ENCODE data around the gene ABR. TPM values are rescaled to one million over a fixed set of nuclear protein-coding genes. Genes with fewer than 3 reads are reported as not detected.

ABR gene
- total and polyA plus RNA-seq, 2 of the 13 experiments (the other 11 are each of a cell fraction or from before 2014, with no cell fraction given): 12.4 to 40.4 TPM

DNA sequence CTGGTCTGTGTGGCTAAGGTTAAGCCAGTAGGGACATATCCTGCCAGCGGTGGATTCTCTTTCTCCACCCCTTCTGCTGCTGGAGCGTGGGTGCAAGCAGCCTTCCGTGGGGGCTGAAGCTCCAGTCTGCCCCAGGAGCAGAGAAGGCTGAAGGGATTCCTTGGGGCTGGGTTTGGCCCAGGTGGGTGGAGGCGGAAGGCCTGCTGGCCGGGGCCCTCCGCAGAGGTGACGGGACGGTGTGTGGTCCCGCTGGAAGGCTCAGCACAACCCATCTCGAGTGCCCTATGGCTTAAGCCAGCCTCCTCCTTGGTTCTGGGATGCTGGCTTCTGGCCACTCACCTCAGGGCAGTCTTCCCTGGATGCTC is 169.7 kb downstream of the ABR start:
- Histone ChIP-seq H3K9me3 (ENCODE audit: low read length) (no peaks in the 10 kb centered on the region), H3K4me3 (replicated peaks in 1 of 3; ENCODE audit: insufficient read depth in 1 of 3, low read depth in 2 of 3, low read length in 3 of 3) (no peak overlapping the region), H3K9ac (ENCODE audit: insufficient read depth, low read depth, low read length) (no peak overlapping the region), H4K20me1 (ENCODE audit: insufficient read depth, low read length) (no peaks in the 10 kb centered on the region), H3K79me2 (ENCODE audit: insufficient read depth, low read length) (no peaks in the 10 kb centered on the region), H2AFZ (ENCODE audit: low read length) (no peak overlapping the region), H3K27me3 (ENCODE audit: control insufficient read depth in 1 of 2, insufficient read depth in 2 of 2, low read length in 2 of 2) (no peaks in the 10 kb centered on the region), H3K4me1 (ENCODE audit: insufficient read depth, low read length) (no peaks in the 10 kb centered on the region), H3K4me2 (ENCODE audit: low read depth, low read length) (no peak overlapping the region), H3K27ac (ENCODE audit: extremely low read length, insufficient read depth, low read length) (no peak overlapping the region), H3K36me3 (replicated peaks in 1 of 2; ENCODE audit: control insufficient read depth in 1 of 2, insufficient read depth in 2 of 2, low read length in 2 of 2) (peaks cover 0 to 2% of the 10 kb centered on the region in 2 experiments; a peak in 3 of 5 replicates)
- intact Hi-C loops (cut with micrococcal nuclease; ENCODE audit: unreplicated experiment) (no loop called here), in situ Hi-C loops (cut with HindIII; ENCODE audit: extremely low pct_ligation_motif_present, low pct_unique_long_range_greater_than_20kb) (no loop called here)
- DNase-seq (ENCODE audit: low spot score) (no peak), FAIRE-seq (no peak), ATAC-seq (no peak)
- TF ChIP-seq ZKSCAN5 (CRISPR knock-in tag; IDR thresholded peaks at IDR 0.05) (no peak), GABPA (IDR thresholded peaks at IDR 0.05; ENCODE audit: low read depth, low read length) (0 out of 2 replicates have a peak, but pooled peaks have one; percentile 7), GABPA (CRISPR knock-in tag; IDR thresholded peaks at IDR 0.05; ENCODE audit: low read depth) (no peak), ZSCAN20 (CRISPR knock-in tag; IDR thresholded peaks at IDR 0.05; ENCODE audit: borderline replicate concordance) (no peak)
- BruUV-seq (replicated peaks): no TSS peak
- WGBS (ENCODE audit: low lambda C conversion rate): 40% methylated on average over 1 of the region's 10 CpGs
- CTCF ChIA-PET (ENCODE audit: low intra/inter-chr PET ratio, low total read pairs): no interaction called here
- POLR2A ChIA-PET: no interaction called here

DNA sequence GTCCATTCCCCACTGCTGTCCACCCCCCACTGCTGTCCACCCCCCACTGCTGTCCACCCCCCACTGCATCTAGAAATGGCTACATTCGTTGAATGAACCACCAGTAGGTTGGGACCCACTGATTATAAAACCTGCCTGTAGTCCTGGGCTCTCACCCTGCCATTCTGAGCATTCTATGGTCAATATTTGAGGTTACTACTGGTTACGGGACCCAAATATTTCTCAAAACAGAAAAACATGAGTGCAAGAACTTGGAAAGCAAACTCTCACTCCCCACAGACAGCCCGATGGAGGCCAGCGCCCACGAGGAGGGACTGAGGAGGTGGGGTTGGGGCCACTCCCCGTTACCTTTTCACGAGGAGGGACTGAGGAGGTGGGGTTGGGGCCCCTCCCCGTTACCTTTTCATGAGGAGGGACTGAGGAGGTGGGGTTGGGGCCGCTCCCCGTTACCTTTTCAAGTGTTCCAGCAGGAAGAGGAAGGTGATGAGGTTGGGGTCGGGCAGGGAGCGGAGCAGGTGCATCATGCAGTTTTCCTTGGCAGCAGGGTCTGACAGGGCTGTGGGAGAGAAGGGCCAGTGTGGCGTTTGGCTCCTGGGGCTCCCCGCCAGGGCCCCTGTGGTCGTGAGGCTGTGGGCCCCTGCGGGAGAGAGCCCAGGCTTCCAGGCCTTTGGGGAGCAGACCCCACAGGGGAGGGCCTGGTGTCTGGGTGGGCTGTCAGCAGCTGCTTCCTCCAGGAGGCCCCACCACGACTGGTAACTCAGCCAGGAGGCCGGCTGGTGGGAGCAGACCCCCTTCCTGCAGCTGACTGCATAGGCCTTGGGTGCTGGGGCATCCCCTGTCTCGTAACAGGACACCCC is 170.3 kb downstream of the ABR start:
- Histone ChIP-seq H3K27me3 (ENCODE audit: control insufficient read depth in 1 of 2, insufficient read depth in 2 of 2, low read length in 2 of 2) (no peaks in the 10 kb centered on the region), H2AFZ (ENCODE audit: low read length) (no peak overlapping the region), H3K27ac (ENCODE audit: extremely low read length, insufficient read depth, low read length) (no peak overlapping the region), H4K20me1 (ENCODE audit: insufficient read depth, low read length) (no peaks in the 10 kb centered on the region), H3K4me2 (ENCODE audit: low read depth, low read length) (no peak overlapping the region), H3K79me2 (ENCODE audit: insufficient read depth, low read length) (no peaks in the 10 kb centered on the region), H3K4me1 (ENCODE audit: insufficient read depth, low read length) (no peaks in the 10 kb centered on the region), H3K9ac (ENCODE audit: insufficient read depth, low read depth, low read length) (no peak overlapping the region), H3K36me3 (replicated peaks in 1 of 2; ENCODE audit: control insufficient read depth in 1 of 2, insufficient read depth in 2 of 2, low read length in 2 of 2) (peaks cover 0 to 2% of the 10 kb centered on the region in 2 experiments; a peak in 3 of 5 replicates), H3K4me3 (replicated peaks in 1 of 3; ENCODE audit: insufficient read depth in 1 of 3, low read depth in 2 of 3, low read length in 3 of 3) (no peak overlapping the region), H3K9me3 (ENCODE audit: low read length) (no peaks in the 10 kb centered on the region)
- ChIA-PET CTCF (ENCODE audit: low intra/inter-chr PET ratio, low total read pairs) (no interaction called here), POLR2A (no interaction called here)
- 79% methylated on average over 12 of the region's 19 CpGs for WGBS (ENCODE audit: low lambda C conversion rate)
- intact Hi-C loops (cut with micrococcal nuclease; ENCODE audit: unreplicated experiment) (no loop called here), in situ Hi-C loops (cut with HindIII; ENCODE audit: extremely low pct_ligation_motif_present, low pct_unique_long_range_greater_than_20kb) (no loop called here)
- no TSS peak for BruUV-seq (replicated peaks)
- FAIRE-seq (no peak), ATAC-seq (no peak), DNase-seq (ENCODE audit: low spot score) (no peak)
- no peak for TF ChIP-seq ZNF678 (CRISPR knock-in tag; IDR thresholded peaks at IDR 0.05)
- no peak for TF ChIP-seq ZBTB21 (CRISPR knock-in tag; IDR thresholded peaks at IDR 0.05)
- no peak for TF ChIP-seq CAMTA2 (CRISPR knock-in tag; IDR thresholded peaks at IDR 0.05; ENCODE audit: borderline replicate concordance)
- TF ChIP-seq SRSF1 (optimal IDR thresholded peaks at IDR 0.05; ENCODE audit: low read depth, low read length): no peak
- TF ChIP-seq ZNF782 (CRISPR knock-in tag; IDR thresholded peaks at IDR 0.05; ENCODE audit: borderline replicate concordance): no peak
- no peak for TF ChIP-seq ZBTB3 (CRISPR knock-in tag; IDR thresholded peaks at IDR 0.05; ENCODE audit: borderline replicate concordance, low read depth)
- TF ChIP-seq ZNF569 (CRISPR knock-in tag; IDR thresholded peaks at IDR 0.05; ENCODE audit: borderline replicate concordance): no peak
- no peak for TF ChIP-seq JARID2 (CRISPR knock-in tag; IDR thresholded peaks at IDR 0.05; ENCODE audit: insufficient replicate concordance)
- TF ChIP-seq ZNF354B (CRISPR knock-in tag; IDR thresholded peaks at IDR 0.05): no peak
- TF ChIP-seq ZNF317 (CRISPR knock-in tag; IDR thresholded peaks at IDR 0.05): no peak
- TF ChIP-seq ZNF772 (CRISPR knock-in tag; IDR thresholded peaks at IDR 0.05): no peak
- TF ChIP-seq, protein P1, sequence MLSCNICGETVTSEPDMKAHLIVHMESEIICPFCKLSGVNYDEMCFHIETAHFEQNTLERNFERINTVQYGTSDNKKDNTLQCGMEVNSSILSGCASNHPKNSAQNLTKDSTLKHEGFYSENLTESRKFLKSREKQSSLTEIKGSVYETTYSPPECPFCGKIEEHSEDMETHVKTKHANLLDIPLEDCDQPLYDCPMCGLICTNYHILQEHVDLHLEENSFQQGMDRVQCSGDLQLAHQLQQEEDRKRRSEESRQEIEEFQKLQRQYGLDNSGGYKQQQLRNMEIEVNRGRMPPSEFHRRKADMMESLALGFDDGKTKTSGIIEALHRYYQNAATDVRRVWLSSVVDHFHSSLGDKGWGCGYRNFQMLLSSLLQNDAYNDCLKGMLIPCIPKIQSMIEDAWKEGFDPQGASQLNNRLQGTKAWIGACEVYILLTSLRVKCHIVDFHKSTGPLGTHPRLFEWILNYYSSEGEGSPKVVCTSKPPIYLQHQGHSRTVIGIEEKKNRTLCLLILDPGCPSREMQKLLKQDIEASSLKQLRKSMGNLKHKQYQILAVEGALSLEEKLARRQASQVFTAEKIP (CRISPR knock-in tag; IDR thresholded peaks at IDR 0.05; ENCODE audit: borderline replicate concordance): no peak
